GM12878 (cell line): Measurements from ENCODE around the gene KLHL8. TPM values are rescaled to one million over a fixed set of nuclear protein-coding genes. Genes with fewer than 3 reads are reported as not detected.
A peak's percentile ranks its signal among the peaks of the same experiment; 100 is the strongest.

Experiments used
- ATAC-seq: fragments of 200-7000 bp; cut with Tn5 transposase; 3 replicates; pipeline ENCODE4 v1.9.1; 2020; ENCODE audit warnings: mild to moderate bottlenecking, moderate library complexity
- BruUV-seq: library from RNA; stranded (reverse); fragments of 400-500 nt; replicated peaks from 2 replicates; lab custom pipeline; 2021; lab: Mats Ljungman, UMichigan
- CTCF ChIA-PET: fragments of 300-600 bp; sonication (Branson Sonifier 250); formaldehyde crosslinking; extraction: SDS; loops from one replicate; lab custom pipeline; 2021; ENCODE audit warnings: inconsistent platforms; lab: Yijun Ruan, JAX
- POLR2A ChIA-PET: fragments of 350-600 bp; formaldehyde crosslinking; extraction: SDS; loops from one replicate; lab custom pipeline; 2021; ENCODE audit warnings: inconsistent platforms; lab: Charles Lee
- RAD21 ChIA-PET: fragments of 300-600 bp; sonication (Branson Sonifier 250); formaldehyde crosslinking; loops from one replicate; lab custom pipeline; 2023; ENCODE audit warnings: antibody characterized with exemption; ENCODE audit not compliant: unreplicated experiment; lab: Charles Lee
- SMC1A ChIA-PET: fragments of 300-600 bp; sonication (Branson Sonifier 250); formaldehyde crosslinking; loops from one replicate; lab custom pipeline; 2023; ENCODE audit not compliant: unreplicated experiment, uncharacterized antibody; lab: Charles Lee
- DNase-seq: peaks from one replicate; pipeline ENCODE4 v3.0.0-alpha.2; 2011; ENCODE audit warnings: low read depth, low spot score
- FAIRE-seq: peaks from 3 replicates; lab custom pipeline; 2011; peaks lifted over from hg19 to GRCh38; lab: Jason Lieb, UNC
- H2AFZ ChIP-seq: 2 replicates; pipeline ENCODE4 v1.6.0; 2011; ENCODE audit warnings: low read depth, low read length, control low read depth; ENCODE audit not compliant: control insufficient read depth
- H3K27ac ChIP-seq: 2 replicates; pipeline ENCODE4 v1.5.1; 2011; ENCODE audit warnings: control low read depth; ENCODE audit not compliant: control insufficient read depth, insufficient read depth
- H3K27me3 ChIP-seq, 2 experiments: replicated peaks in 1 of 2; 2 replicates each; pipeline versions ENCODE4 v1.6.0 to v1.6.1; 2011; ENCODE audit warnings: low read length in 1 of 2; ENCODE audit not compliant: control insufficient read depth in 2 of 2, insufficient read depth in 2 of 2
- H3K36me3 ChIP-seq, 2 experiments: 2 replicates each; pipeline ENCODE4 v1.5.1; 2011; ENCODE audit warnings: low read length in 1 of 2; ENCODE audit not compliant: control insufficient read depth in 2 of 2, insufficient read depth in 2 of 2
- H3K4me1 ChIP-seq: 2 replicates; pipeline ENCODE4 v1.6.1; 2011; ENCODE audit warnings: mild to moderate bottlenecking, low read length, moderate library complexity, mixed read lengths; ENCODE audit not compliant: control insufficient read depth, insufficient read depth
- H3K4me2 ChIP-seq: 2 replicates; pipeline ENCODE4 v1.6.0; 2011; ENCODE audit warnings: control low read depth; ENCODE audit not compliant: control insufficient read depth, insufficient read depth
- H3K4me3 ChIP-seq: fragments of 200-600 bp; sonication (generic); 2 replicates; pipeline ENCODE4 v1.5.1; 2016
- H3K79me2 ChIP-seq: 2 replicates; pipeline ENCODE4 v1.6.0; 2011; ENCODE audit warnings: low read length; ENCODE audit not compliant: control insufficient read depth, insufficient read depth
- H3K9ac ChIP-seq: 2 replicates; pipeline ENCODE4 v1.8.0; 2011; ENCODE audit warnings: low read length, control low read depth, mixed read lengths; ENCODE audit not compliant: control insufficient read depth, insufficient read depth
- H3K9me3 ChIP-seq: replicated peaks from 3 replicates; pipeline ENCODE4 v1.5.1; 2011; ENCODE audit warnings: mild to moderate bottlenecking, low read length; ENCODE audit not compliant: control insufficient read depth, insufficient read depth
- H4K20me1 ChIP-seq: 2 replicates; pipeline ENCODE4 v1.6.0; 2011; ENCODE audit not compliant: control insufficient read depth, insufficient read depth
- HDGF ChIP-seq: fragments of 450-650 bp; IDR thresholded peaks from 2 replicates; pipeline ENCODE4 v1.6.1; 2016; ENCODE audit warnings: antibody characterized with exemption
- NFIC ChIP-seq: IDR thresholded peaks from 2 replicates; pipeline ENCODE4 v1.6.1; 2012; ENCODE audit warnings: low read depth, mild to moderate bottlenecking, inconsistent platforms, low read length, moderate library complexity
- NFYB ChIP-seq: IDR thresholded peaks from 2 replicates; pipeline ENCODE4 v1.6.1; 2011; ENCODE audit warnings: low read depth, mild to moderate bottlenecking, low read length, improper control_type of control experiment, moderate library complexity; ENCODE audit not compliant: insufficient read depth
- PAX5 ChIP-seq: IDR thresholded peaks from 2 replicates; pipeline ENCODE4 v1.6.1; 2011; ENCODE audit warnings: low read depth, low read length, borderline replicate concordance
- RBBP5 ChIP-seq: fragments of 200-600 bp; sonication (generic); conservative IDR thresholded peaks from 2 replicates; pipeline ENCODE4 v1.6.1; 2016
- RCOR1 ChIP-seq: conservative IDR thresholded peaks from 2 replicates; pipeline ENCODE4 v1.6.1; 2012; ENCODE audit warnings: low read depth, low read length, improper control_type of control experiment
- WGBS: methylation state at CpG from one replicate; pipeline ENCODE4 v1.1.6; 2016; ENCODE audit warnings: low lambda C conversion rate; ENCODE audit not compliant: insufficient replicate concordance, insufficient coverage; ENCODE audit errors: missing lambda C conversion rate; 5-methylcytosine and 5-hydroxymethylcytosine counted together
- in situ Hi-C: fragments of 300-500 bp; cut with MboI; formaldehyde crosslinking; loops from 9 replicates; pipeline ENCODE4 v1.14.3; 2018; ENCODE audit warnings: mixed read lengths
- intact Hi-C: fragments of 100-400 bp; cut with micrococcal nuclease; formaldehyde crosslinking; loops from one replicate; pipeline ENCODE4 v1.14.2; 2022; ENCODE audit not compliant: unreplicated experiment
- polyA plus RNA-seq, 11 experiments: library from polyadenylated mRNA; depleted of rRNA in 4 of 11; unstranded in 6 of 11; stranded (reverse) in 5 of 11; fragments of >200 nt; fragmentation: Nextera tagmentation in 4 of 11; fragmentation: Illumina TruSeq in 1 of 11; extraction: Ambion mirVana in 4 of 11; extraction: Trizol in 1 of 11; gene quantifications; 1 replicate in 1 of 11; 2 replicates in 10 of 11; pipeline versions ENCODE4 v1.2.1 to v1.2.3, GENCODE V29; 2011 to 2016; ENCODE audit warnings: inconsistent platforms in 2 of 11, missing spikeins in 2 of 11, low read depth in 1 of 11
- total RNA-seq, 4 experiments: library from RNA; depleted of rRNA in 3 of 4; stranded (reverse); fragments of >200 nt in 3 of 4; fragmentation: Illumina TruSeq in 1 of 4; extraction: Trizol in 1 of 4; gene quantifications; 2 replicates each; pipeline versions ENCODE4 v1.2.1 to v1.2.3, GENCODE V29; 2013 to 2021
- TF ChIP-seq, protein P1 (sequence below): IDR thresholded peaks from 2 replicates; pipeline ENCODE4 v1.6.1; 2012; ENCODE audit warnings: low read depth, low read length, improper control_type of control experiment
- TF ChIP-seq, protein P2 (sequence below): fragments of 450-650 bp; IDR thresholded peaks from 2 replicates; pipeline ENCODE4 v1.6.1; 2018; ENCODE audit warnings: borderline replicate concordance, mild to moderate bottlenecking; ENCODE audit not compliant: partially characterized antibody
- TF ChIP-seq, protein P3 (sequence below): fragments of 450-650 bp; IDR thresholded peaks from 2 replicates; pipeline ENCODE4 v1.6.1; 2018; ENCODE audit warnings: mild to moderate bottlenecking, low read depth, moderate library complexity; ENCODE audit not compliant: partially characterized antibody

The KLHL8 gene
- total and polyA plus RNA-seq, 10 of the 15 experiments (the other 5 are each of a cell fraction or from before 2014, with no cell fraction given): 4.5 to 13.1 (median 9.0) TPM

DNA sequence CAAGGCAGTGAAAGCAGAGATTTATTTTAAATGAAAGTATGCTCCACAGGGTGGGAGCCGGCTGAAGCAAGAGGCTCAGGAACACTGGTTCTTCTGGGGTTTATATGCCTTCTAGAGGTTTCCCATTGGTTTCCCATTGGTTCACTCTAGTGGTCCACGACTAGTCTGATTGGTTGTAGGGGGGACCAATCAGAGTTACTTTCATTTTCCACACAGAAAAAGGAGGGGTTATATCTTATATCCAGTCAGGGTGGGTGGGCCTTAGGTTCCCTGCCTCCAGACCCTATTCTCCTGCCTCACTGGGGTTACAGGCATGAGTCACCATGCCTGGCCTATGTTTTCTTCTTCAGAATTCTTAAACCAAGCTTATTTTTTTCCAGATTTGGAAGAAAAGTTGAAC is 101.6 kb downstream of the KLHL8 start:
- in situ Hi-C loops: no loop called here
- ChIA-PET SMC1A (interaction anchor here (0.8 to 3.7 kb wide), 9 partner anchors 9 to 216 kb away, joined by 3 to 19 read pairs (median 3); no protein-coding TSS in a partner anchor), POLR2A (interaction anchor here (0.6 to 1.5 kb wide), 2 partner anchors 46 to 196 kb away, joined by 3 to 4 read pairs; no protein-coding TSS in a partner anchor), CTCF (interaction anchor here (0.9 to 4.6 kb wide), 6 partner anchors 15 to 197 kb away, joined by 3 to 21 read pairs (median 4); no protein-coding TSS in a partner anchor), RAD21 (interaction anchor here (1.0 to 2.0 kb wide), 3 partner anchors 21 to 197 kb away, joined by 3 to 7 read pairs (median 7); no protein-coding TSS in a partner anchor)
- WGBS: 77% methylated on average over 2 of the region's 2 CpGs
- Histone ChIP-seq H3K4me3 (no peak overlapping the region), H4K20me1 (no peaks in the 10 kb centered on the region; the same call in 1 of the 2 replicates), H3K79me2 (peaks cover 15% of the 10 kb centered on the region), H3K4me1 (no peaks in the 10 kb centered on the region; the same call in 1 of the 2 replicates), H3K27me3 (no peaks in the 10 kb centered on the region), H3K36me3 (peaks cover 17 to 49% of the 10 kb centered on the region in 2 experiments), H3K9ac (no peak overlapping the region), H3K9me3 (no peaks in the 10 kb centered on the region; the same call in 2 of the 3 replicates), H3K27ac (no peak overlapping the region), H3K4me2 (no peak overlapping the region), H2AFZ (no peak overlapping the region)
- FAIRE-seq: no peak
- TF ChIP-seq NFYB: peak; percentile 69
- TF ChIP-seq, protein P1, sequence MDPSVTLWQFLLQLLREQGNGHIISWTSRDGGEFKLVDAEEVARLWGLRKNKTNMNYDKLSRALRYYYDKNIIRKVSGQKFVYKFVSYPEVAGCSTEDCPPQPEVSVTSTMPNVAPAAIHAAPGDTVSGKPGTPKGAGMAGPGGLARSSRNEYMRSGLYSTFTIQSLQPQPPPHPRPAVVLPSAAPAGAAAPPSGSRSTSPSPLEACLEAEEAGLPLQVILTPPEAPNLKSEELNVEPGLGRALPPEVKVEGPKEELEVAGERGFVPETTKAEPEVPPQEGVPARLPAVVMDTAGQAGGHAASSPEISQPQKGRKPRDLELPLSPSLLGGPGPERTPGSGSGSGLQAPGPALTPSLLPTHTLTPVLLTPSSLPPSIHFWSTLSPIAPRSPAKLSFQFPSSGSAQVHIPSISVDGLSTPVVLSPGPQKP: no peak
- no peak for DNase-seq
- ATAC-seq: peak; percentile 73
- intact Hi-C loops: no loop called here
- no TSS peak for BruUV-seq

DNA sequence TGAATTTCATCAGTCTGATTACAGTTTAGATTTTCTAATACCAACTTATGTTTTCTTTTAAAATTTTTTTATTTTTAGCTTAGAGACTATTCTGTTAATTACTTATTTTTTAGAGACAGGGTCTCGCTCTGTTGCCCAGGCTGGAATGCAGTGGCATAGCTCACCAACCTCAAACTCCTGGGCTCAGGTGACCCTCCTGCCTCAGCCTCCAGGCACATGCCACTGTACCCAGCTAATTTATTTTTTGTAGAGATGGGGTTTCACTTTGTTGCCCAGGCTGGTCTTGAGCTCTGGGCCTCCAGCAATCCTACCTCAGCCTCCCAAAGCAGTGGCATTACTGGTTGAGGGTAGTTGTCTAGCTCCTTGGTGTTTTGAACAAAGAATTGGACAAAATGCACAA is 102.0 kb downstream of the KLHL8 start:
- Histone ChIP-seq H4K20me1 (no peaks in the 10 kb centered on the region; the same call in 1 of the 2 replicates), H3K9ac (no peak overlapping the region), H3K27me3 (no peaks in the 10 kb centered on the region), H3K4me2 (no peak overlapping the region), H2AFZ (no peak overlapping the region), H3K4me1 (no peaks in the 10 kb centered on the region; the same call in 1 of the 2 replicates), H3K9me3 (no peaks in the 10 kb centered on the region; the same call in 2 of the 3 replicates), H3K4me3 (no peak overlapping the region), H3K27ac (no peak overlapping the region), H3K36me3 (peaks cover 17 to 51% of the 10 kb centered on the region in 2 experiments), H3K79me2 (peaks cover 15% of the 10 kb centered on the region)
- POLR2A ChIA-PET: interaction anchor here (0.6 to 1.5 kb wide), 2 partner anchors 46 to 196 kb away, joined by 3 to 4 read pairs; no protein-coding TSS in a partner anchor
- SMC1A ChIA-PET: interaction anchor here (0.8 to 3.7 kb wide), 8 partner anchors 8 to 215 kb away, joined by 3 to 19 read pairs (median 5); no protein-coding TSS in a partner anchor
- ATAC-seq (no peak), DNase-seq (no peak), FAIRE-seq (no peak)
- in situ Hi-C loops (no loop called here), intact Hi-C loops (no loop called here)
- CTCF ChIA-PET: interaction anchor here (0.6 to 4.6 kb wide), 5 partner anchors 27 to 320 kb away, joined by 3 to 21 read pairs (median 4); no protein-coding TSS in a partner anchor
- RAD21 ChIA-PET: interaction anchor here (1.0 to 1.1 kb wide), 2 partner anchors 20 to 196 kb away, joined by 3 to 7 read pairs; no protein-coding TSS in a partner anchor
- WGBS: 95% methylated on average over 1 of the region's 1 CpG
- BruUV-seq: no TSS peak
- TF ChIP-seq RBBP5: no peak
- TF ChIP-seq, protein P2, sequence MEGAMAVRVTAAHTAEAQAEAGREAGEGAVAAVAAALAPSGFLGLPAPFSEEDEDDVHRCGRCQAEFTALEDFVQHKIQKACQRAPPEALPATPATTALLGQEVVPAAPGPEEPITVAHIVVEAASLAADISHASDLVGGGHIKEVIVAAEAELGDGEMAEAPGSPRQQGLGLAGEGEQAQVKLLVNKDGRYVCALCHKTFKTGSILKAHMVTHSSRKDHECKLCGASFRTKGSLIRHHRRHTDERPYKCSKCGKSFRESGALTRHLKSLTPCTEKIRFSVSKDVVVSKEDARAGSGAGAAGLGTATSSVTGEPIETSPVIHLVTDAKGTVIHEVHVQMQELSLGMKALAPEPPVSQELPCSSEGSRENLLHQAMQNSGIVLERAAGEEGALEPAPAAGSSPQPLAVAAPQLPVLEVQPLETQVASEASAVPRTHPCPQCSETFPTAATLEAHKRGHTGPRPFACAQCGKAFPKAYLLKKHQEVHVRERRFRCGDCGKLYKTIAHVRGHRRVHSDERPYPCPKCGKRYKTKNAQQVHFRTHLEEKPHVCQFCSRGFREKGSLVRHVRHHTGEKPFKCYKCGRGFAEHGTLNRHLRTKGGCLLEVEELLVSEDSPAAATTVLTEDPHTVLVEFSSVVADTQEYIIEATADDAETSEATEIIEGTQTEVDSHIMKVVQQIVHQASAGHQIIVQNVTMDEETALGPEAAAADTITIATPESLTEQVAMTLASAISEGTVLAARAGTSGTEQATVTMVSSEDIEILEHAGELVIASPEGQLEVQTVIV: no peak
- no peak for TF ChIP-seq RCOR1
- TF ChIP-seq HDGF: no peak
- TF ChIP-seq, protein P3, sequence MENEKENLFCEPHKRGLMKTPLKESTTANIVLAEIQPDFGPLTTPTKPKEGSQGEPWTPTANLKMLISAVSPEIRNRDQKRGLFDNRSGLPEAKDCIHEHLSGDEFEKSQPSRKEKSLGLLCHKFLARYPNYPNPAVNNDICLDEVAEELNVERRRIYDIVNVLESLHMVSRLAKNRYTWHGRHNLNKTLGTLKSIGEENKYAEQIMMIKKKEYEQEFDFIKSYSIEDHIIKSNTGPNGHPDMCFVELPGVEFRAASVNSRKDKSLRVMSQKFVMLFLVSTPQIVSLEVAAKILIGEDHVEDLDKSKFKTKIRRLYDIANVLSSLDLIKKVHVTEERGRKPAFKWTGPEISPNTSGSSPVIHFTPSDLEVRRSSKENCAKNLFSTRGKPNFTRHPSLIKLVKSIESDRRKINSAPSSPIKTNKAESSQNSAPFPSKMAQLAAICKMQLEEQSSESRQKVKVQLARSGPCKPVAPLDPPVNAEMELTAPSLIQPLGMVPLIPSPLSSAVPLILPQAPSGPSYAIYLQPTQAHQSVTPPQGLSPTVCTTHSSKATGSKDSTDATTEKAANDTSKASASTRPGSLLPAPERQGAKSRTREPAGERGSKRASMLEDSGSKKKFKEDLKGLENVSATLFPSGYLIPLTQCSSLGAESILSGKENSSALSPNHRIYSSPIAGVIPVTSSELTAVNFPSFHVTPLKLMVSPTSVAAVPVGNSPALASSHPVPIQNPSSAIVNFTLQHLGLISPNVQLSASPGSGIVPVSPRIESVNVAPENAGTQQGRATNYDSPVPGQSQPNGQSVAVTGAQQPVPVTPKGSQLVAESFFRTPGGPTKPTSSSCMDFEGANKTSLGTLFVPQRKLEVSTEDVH: no peak
- TF ChIP-seq PAX5: no peak
- no peak for TF ChIP-seq NFIC
